ENCODE measurements around the gene FAM50A. TPM values are rescaled to one million over a fixed set of nuclear protein-coding genes. Genes with fewer than 3 reads are reported as not detected.
A peak's percentile ranks its signal among the peaks of the same experiment; 100 is the strongest.

Gene FAM50A
- total and polyA plus RNA-seq, 2 experiments from 2014 or later: 54.7 to 122 TPM

- Histone ChIP-seq H2AFZ (no peak overlapping the region), H3F3A (ENCODE audit: insufficient read depth) (no peaks in the 10 kb centered on the region; the same call in 1 of the 2 replicates), H3K79me2 (ENCODE audit: insufficient read depth) (peaks cover 69% of the 10 kb centered on the region), H3K9ac (no peak overlapping the region), H3K36me3 (ENCODE audit: low read depth) (no peaks in the 10 kb centered on the region), H3K27me3 (replicated peaks; ENCODE audit: insufficient read depth) (no peaks in the 10 kb centered on the region), H3K4me1 (ENCODE audit: insufficient read depth) (peaks cover 5% of the 10 kb centered on the region; the same call in 1 of the 2 replicates), H3K9me3 (ENCODE audit: low read depth) (no peaks in the 10 kb centered on the region), H4K20me1 (ENCODE audit: insufficient read depth) (no peaks in the 10 kb centered on the region), H3K4me2 (ENCODE audit: unreplicated experiment) (no peak overlapping the region), H3K27ac (no peak overlapping the region), H3K4me3 (no peak overlapping the region), H3K9me2 (ENCODE audit: insufficient read depth) (no peaks in the 10 kb centered on the region)
- in situ Hi-C loops (cut with MboI): no loop called here
- no peak for DNase-seq
- 99 to 100% methylated on average over 7 to 11 of the region's 11 CpGs for WGBS, 2 experiments (ENCODE audit: low coverage in 1 of 2, low lambda C conversion rate in 2 of 2, missing lambda C conversion rate in 2 of 2)
- TF ChIP-seq EZH2 (IDR thresholded peaks at IDR 0.05; ENCODE audit: insufficient read depth, poor library complexity, severe bottlenecking) (no peak), EZH2phosphoT487 (IDR thresholded peaks at IDR 0.05; ENCODE audit: insufficient read depth, low read depth) (no peak)
These were observed 2.4 kb upstream of the FAM50A start for GRCh38 chrX:154441564-154441963.

DNA sequence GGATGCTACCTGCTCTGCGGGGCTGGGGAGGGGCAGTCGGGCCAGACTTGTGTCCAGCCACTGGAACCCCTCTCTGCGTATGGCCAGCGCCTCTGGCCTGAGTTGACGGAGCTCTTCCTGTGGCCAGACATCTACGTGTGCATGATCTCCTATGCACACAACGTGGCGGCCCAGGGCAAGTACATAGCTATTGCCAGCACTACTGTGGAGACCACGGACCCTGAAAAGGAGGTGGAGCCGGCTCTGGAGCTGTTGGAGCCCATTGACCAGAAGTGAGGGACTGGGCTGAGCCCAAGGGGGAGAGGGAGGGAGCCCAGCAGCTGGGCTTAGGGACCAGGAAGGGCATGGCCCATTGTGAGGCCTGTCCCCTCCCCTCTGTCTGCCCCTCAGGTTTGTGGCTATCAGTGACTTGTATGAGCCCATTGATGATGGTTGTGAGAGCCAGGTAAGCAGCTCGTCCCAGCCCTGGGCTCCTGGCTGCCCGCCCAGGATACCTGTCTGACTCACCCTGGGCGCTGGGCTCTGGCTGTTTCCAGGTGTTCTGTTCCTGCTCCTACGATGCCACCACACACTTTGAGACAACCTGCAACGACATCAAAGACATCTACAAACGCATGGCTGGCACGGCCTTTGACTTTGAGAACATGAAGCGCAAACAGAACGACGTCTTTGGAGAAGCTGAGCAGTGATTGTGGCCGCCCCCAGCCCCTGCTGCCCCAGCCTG, 1.8 kb upstream of the FAM50A start:
- DNase-seq: no peak
- Histone ChIP-seq H2AFZ (no peak overlapping the region), H3K9ac (no peak overlapping the region), H3K27ac (no peak overlapping the region), H3F3A (ENCODE audit: insufficient read depth) (no peaks in the 10 kb centered on the region; the same call in 1 of the 2 replicates), H3K9me3 (ENCODE audit: low read depth) (no peaks in the 10 kb centered on the region), H3K4me2 (ENCODE audit: unreplicated experiment) (no peak overlapping the region), H3K9me2 (ENCODE audit: insufficient read depth) (no peaks in the 10 kb centered on the region), H3K79me2 (ENCODE audit: insufficient read depth) (peaks cover 75% of the 10 kb centered on the region), H4K20me1 (ENCODE audit: insufficient read depth) (no peaks in the 10 kb centered on the region), H3K4me3 (no peak overlapping the region), H3K4me1 (ENCODE audit: insufficient read depth) (peaks cover 5% of the 10 kb centered on the region; the same call in 1 of the 2 replicates), H3K36me3 (ENCODE audit: low read depth) (no peaks in the 10 kb centered on the region), H3K27me3 (replicated peaks; ENCODE audit: insufficient read depth) (no peaks in the 10 kb centered on the region)
- TF ChIP-seq EZH2phosphoT487 (IDR thresholded peaks at IDR 0.05; ENCODE audit: insufficient read depth, low read depth) (no peak), EZH2 (IDR thresholded peaks at IDR 0.05; ENCODE audit: insufficient read depth, poor library complexity, severe bottlenecking) (no peak)
- in situ Hi-C loops (cut with MboI): no loop called here
- WGBS, 2 experiments (ENCODE audit: low coverage in 1 of 2, low lambda C conversion rate in 2 of 2, missing lambda C conversion rate in 2 of 2): 84 to 85% methylated on average over 16 to 20 of the region's 21 CpGs

DNA sequence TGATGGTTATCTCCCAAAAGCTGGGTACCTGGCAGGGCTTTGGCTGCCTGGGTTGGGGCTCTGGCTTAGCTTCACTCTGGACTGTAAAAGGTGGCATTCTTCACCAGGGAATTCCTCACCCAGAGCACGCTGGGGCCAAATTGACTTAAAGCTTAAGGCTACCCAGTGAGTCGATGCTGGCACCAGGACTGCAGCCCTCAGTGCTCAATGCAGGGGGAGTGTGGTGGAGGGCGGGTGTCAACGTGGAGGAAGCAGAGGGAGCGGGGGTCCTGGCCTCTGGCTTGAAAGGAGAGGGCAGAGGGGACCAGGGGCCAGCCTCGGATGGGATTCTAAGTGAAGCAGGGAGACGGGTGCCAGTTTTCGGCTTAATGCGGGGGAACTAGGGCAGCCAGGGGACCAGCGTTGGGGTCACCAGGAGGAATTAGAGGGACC, 446 bp upstream of the FAM50A start:
- in situ Hi-C loops (cut with MboI): no loop called here
- peak overlapping the region; percentile 87 for H3K9ac ChIP-seq
- DNase-seq: peak; percentile 42

DNA sequence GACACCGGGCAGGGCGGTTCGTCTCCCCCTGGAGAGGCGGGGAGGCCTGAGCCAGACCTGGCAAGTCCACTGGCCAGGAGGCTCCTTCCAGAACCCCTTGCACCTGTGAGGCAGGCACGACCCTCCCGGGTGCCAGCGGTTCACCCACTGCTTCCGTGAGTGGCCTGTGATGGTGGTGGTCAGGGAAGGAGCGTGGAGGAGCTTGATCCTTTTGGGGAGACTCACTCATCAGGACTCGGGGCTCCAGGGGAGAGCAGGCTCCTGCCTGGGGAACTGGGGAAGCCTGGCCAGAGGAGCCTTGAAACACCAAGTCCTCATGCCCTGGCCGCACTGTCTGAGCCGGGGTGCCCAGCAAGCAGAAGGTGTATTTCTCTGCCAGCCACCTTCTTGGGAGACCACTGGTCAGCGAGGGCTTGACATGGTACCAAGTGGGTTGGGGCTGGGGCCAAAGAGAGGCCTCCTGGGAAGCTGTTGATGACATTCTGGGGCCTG, 860 bp downstream of the FAM50A start:
- 23 to 31% methylated on average over 5 to 10 of the region's 13 CpGs for WGBS, 2 experiments (ENCODE audit: low coverage in 1 of 2, low lambda C conversion rate in 2 of 2, missing lambda C conversion rate in 2 of 2)
- TF ChIP-seq EZH2 (IDR thresholded peaks at IDR 0.05; ENCODE audit: insufficient read depth, poor library complexity, severe bottlenecking): no peak
- TF ChIP-seq EZH2phosphoT487 (IDR thresholded peaks at IDR 0.05; ENCODE audit: insufficient read depth, low read depth): no peak
- in situ Hi-C loops (cut with MboI): no loop called here
- Histone ChIP-seq H3K4me1 (ENCODE audit: insufficient read depth) (peaks cover 5% of the 10 kb centered on the region; the same call in 1 of the 2 replicates), H3K27ac (peak overlapping the region; percentile 90), H3K4me2 (ENCODE audit: unreplicated experiment) (peak overlapping the region; percentile 76), H3K9ac (peak overlapping the region; percentile 87), H3K36me3 (ENCODE audit: low read depth) (no peaks in the 10 kb centered on the region), H3K79me2 (ENCODE audit: insufficient read depth) (peaks cover 61% of the 10 kb centered on the region), H4K20me1 (ENCODE audit: insufficient read depth) (no peaks in the 10 kb centered on the region), H3F3A (ENCODE audit: insufficient read depth) (no peaks in the 10 kb centered on the region; the same call in 1 of the 2 replicates), H3K27me3 (replicated peaks; ENCODE audit: insufficient read depth) (no peaks in the 10 kb centered on the region), H2AFZ (no peak overlapping the region), H3K9me2 (ENCODE audit: insufficient read depth) (no peaks in the 10 kb centered on the region), H3K9me3 (ENCODE audit: low read depth) (no peaks in the 10 kb centered on the region), H3K4me3 (peak overlapping the region; percentile 72)
- DNase-seq: peak; percentile 15

More for the DNA sequence above, 446 bp upstream of the FAM50A start:
- H3K4me2 ChIP-seq (ENCODE audit: unreplicated experiment): peak overlapping the region; percentile 28
- H3K27me3 ChIP-seq (replicated peaks; ENCODE audit: insufficient read depth): no peaks in the 10 kb centered on the region
- H3K4me3 ChIP-seq: peak overlapping the region; percentile 59
- no peaks in the 10 kb centered on the region for H4K20me1 ChIP-seq (ENCODE audit: insufficient read depth)
- H3K9me2 ChIP-seq (ENCODE audit: insufficient read depth): no peaks in the 10 kb centered on the region
- 7 to 9% methylated on average over 6 to 10 of the region's 10 CpGs for WGBS, 2 experiments (ENCODE audit: low coverage in 1 of 2, low lambda C conversion rate in 2 of 2, missing lambda C conversion rate in 2 of 2)
- no peaks in the 10 kb centered on the region for H3K36me3 ChIP-seq (ENCODE audit: low read depth)
- peaks cover 5% of the 10 kb centered on the region; the same call in 1 of the 2 replicates for H3K4me1 ChIP-seq (ENCODE audit: insufficient read depth)
- no peaks in the 10 kb centered on the region for H3K9me3 ChIP-seq (ENCODE audit: low read depth)
- TF ChIP-seq EZH2phosphoT487 (IDR thresholded peaks at IDR 0.05; ENCODE audit: insufficient read depth, low read depth) (no peak), EZH2 (IDR thresholded peaks at IDR 0.05; ENCODE audit: insufficient read depth, poor library complexity, severe bottlenecking) (no peak)
- H3K27ac ChIP-seq: peak overlapping the region; percentile 90
- H3F3A ChIP-seq (ENCODE audit: insufficient read depth): no peaks in the 10 kb centered on the region; the same call in 1 of the 2 replicates
- no peak overlapping the region for H2AFZ ChIP-seq
- H3K79me2 ChIP-seq (ENCODE audit: insufficient read depth): peaks cover 74% of the 10 kb centered on the region
